Measurements from ENCODE around the gene BAIAP3. TPM values are rescaled to one million over a fixed set of nuclear protein-coding genes. Genes with fewer than 3 reads are reported as not detected.

Gene BAIAP3
- total RNA-seq, 1 donor from 2014 or later = 3.9 TPM

- no peak overlapping the region for H3K4me3 ChIP-seq
- H3K9me3 ChIP-seq (replicated peaks) = no peaks in the 10 kb centered on the region
- H3K27me3 ChIP-seq (ENCODE audit: low read depth) = peaks cover 16% of the 10 kb centered on the region
- no peak for TF ChIP-seq CTCF (IDR thresholded peaks at IDR 0.05; ENCODE audit: borderline replicate concordance)
- no peak overlapping the region for H3K27ac ChIP-seq (replicated peaks)
- H3K36me3 ChIP-seq = no peaks in the 10 kb centered on the region
- intact Hi-C loops (cut with micrococcal nuclease) = no loop called here
- H3K4me1 ChIP-seq = peaks cover 18% of the 10 kb centered on the region
- DNase-seq = no peak
Measured at GRCh38 chr16:1305823-1306222, 27.6 kb upstream of the BAIAP3 start.

GRCh38 chr16:1306334-1306733 lies 27.1 kb upstream of the BAIAP3 start:
- intact Hi-C loops (cut with micrococcal nuclease) = no loop called here
- Histone ChIP-seq H3K9me3 (replicated peaks) (no peaks in the 10 kb centered on the region), H3K36me3 (no peaks in the 10 kb centered on the region), H3K4me1 (peaks cover 18% of the 10 kb centered on the region), H3K4me3 (no peak overlapping the region), H3K27me3 (ENCODE audit: low read depth) (peaks cover 11% of the 10 kb centered on the region), H3K27ac (replicated peaks) (no peak overlapping the region)
- no peak for TF ChIP-seq CTCF (IDR thresholded peaks at IDR 0.05; ENCODE audit: borderline replicate concordance)
- DNase-seq = no peak

GRCh38 chr16:1308036-1308976 lies 25.1 kb upstream of the BAIAP3 start:
- no peak for TF ChIP-seq CTCF (IDR thresholded peaks at IDR 0.05; ENCODE audit: borderline replicate concordance)
- no peaks in the 10 kb centered on the region for H3K36me3 ChIP-seq
- H3K27ac ChIP-seq (replicated peaks) = peak overlapping the region; percentile 100
- no peak for DNase-seq
- H3K27me3 ChIP-seq (ENCODE audit: low read depth) = no peaks in the 10 kb centered on the region
- peaks cover 38% of the 10 kb centered on the region for H3K4me1 ChIP-seq
- intact Hi-C loops (cut with micrococcal nuclease) = no loop called here
- H3K4me3 ChIP-seq = peak overlapping the region; percentile 95
- no peaks in the 10 kb centered on the region for H3K9me3 ChIP-seq (replicated peaks)

GRCh38 chr16:1308977-1309885 lies 24.2 kb upstream of the BAIAP3 start, which contains the start of gene UBE2I:
UBE2I (plus strand) TSS chr16:1309636; CDS start chr16:1314031, 4,395 bp downstream.
- DNase-seq = peak; percentile 96
- Histone ChIP-seq H3K27me3 (ENCODE audit: low read depth) (no peaks in the 10 kb centered on the region), H3K9me3 (replicated peaks) (no peaks in the 10 kb centered on the region), H3K36me3 (peaks cover 7% of the 10 kb centered on the region), H3K27ac (replicated peaks) (peak within 1 kb of the TSS; percentile 100), H3K4me1 (peaks cover 47% of the 10 kb centered on the region), H3K4me3 (peak within 1 kb of the TSS; percentile 95)
- TF ChIP-seq CTCF (IDR thresholded peaks at IDR 0.05; ENCODE audit: borderline replicate concordance) = no peak
- intact Hi-C loops (cut with micrococcal nuclease) = no loop called here

All from left ventricle myocardium inferior (tissue), 1 donor.